Ishikawa (cell line): Measurements from ENCODE around the gene GNAS.

Source experiments
- EP300 ChIP-seq: IDR thresholded peaks from 2 replicates; pipeline ENCODE4 v1.6.1; 2012; ENCODE audit warnings: borderline replicate concordance
- TF ChIP-seq, protein P1 (sequence below): IDR thresholded peaks from 2 replicates; pipeline ENCODE4 v1.6.1; 2012; ENCODE audit warnings: low read depth, mild to moderate bottlenecking

DNA sequence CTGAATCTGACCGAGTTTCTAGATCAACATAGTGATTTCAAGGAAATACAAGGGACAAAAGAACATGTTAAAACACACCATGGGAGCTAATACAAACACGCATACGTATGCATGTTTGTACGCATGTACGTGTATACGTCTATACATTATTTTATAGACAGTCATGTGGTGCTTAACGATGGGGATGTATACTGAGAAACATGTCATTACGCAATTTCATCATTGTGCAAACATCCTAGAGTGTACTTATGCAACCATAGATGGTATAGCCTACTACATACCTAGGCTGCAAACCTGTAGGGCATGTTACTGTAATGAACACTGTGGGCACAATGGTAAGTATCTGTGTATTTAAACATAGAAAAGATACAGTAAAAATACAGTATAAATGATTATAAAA is 103.6 kb downstream of the GNAS start:
- TF ChIP-seq, protein P1, sequence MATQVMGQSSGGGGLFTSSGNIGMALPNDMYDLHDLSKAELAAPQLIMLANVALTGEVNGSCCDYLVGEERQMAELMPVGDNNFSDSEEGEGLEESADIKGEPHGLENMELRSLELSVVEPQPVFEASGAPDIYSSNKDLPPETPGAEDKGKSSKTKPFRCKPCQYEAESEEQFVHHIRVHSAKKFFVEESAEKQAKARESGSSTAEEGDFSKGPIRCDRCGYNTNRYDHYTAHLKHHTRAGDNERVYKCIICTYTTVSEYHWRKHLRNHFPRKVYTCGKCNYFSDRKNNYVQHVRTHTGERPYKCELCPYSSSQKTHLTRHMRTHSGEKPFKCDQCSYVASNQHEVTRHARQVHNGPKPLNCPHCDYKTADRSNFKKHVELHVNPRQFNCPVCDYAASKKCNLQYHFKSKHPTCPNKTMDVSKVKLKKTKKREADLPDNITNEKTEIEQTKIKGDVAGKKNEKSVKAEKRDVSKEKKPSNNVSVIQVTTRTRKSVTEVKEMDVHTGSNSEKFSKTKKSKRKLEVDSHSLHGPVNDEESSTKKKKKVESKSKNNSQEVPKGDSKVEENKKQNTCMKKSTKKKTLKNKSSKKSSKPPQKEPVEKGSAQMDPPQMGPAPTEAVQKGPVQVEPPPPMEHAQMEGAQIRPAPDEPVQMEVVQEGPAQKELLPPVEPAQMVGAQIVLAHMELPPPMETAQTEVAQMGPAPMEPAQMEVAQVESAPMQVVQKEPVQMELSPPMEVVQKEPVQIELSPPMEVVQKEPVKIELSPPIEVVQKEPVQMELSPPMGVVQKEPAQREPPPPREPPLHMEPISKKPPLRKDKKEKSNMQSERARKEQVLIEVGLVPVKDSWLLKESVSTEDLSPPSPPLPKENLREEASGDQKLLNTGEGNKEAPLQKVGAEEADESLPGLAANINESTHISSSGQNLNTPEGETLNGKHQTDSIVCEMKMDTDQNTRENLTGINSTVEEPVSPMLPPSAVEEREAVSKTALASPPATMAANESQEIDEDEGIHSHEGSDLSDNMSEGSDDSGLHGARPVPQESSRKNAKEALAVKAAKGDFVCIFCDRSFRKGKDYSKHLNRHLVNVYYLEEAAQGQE, result no peak
- no peak for TF ChIP-seq EP300
